NCI-H82 treated with DMSO at 0.1 percent for 48 hours (cell line): ENCODE measurements around the gene CTSD.
A peak's percentile ranks its signal among the peaks of the same experiment; 100 is the strongest.
"Not testable (repeated sequence)": the region's sequence is repeated elsewhere in the genome, so short reads cannot be mapped to it uniquely, and the experiment has no call there.

Experiments used
- DNase-seq: peaks from one replicate; lab custom pipeline; 2025; ENCODE audit not compliant: unreplicated experiment; lab: John Stamatoyannopoulos, UW

The CTSD gene

DNA sequence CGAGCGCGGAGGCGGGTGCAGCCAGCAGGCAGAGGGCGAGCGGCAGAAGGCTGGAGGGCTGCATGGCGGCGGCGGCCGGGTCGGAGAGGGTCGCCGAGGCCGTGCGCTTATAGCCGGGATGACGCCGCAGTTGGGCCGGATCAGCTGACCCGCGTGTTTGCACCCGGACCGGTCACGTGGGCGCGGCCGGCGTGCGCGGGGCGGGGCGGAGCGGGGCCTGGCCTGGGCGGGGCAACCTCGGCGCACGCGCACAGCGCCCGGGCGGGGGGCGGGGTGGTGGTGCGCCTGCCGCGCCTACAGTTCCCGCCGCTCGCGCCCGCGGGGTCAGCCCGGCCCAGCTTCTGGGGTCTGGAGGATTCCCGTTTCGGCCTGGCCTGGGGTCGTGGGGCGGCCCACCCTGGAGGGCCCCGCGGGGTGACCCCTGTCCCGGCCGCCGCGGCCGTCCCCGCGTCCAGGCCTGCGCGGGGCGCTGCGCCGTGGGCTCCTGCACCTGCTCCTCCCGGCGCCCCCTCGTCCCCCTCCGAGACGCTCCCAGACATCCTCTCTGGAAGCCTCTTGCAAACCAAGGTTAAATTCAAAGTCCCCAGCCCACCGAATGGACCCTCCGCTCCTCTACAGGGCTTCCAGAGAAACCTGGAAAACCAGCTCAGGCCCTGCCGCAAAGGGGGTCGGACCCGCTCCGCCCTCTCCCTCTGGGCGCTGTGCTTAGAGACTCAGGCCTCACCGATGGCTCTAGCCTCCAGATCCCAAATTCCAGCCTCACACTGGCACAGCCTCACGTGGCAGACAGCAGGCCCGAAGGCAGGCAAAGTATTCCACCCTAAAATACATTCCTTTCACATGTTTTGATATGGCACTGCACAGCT is at the start of gene CTSD:
Gene CTSD, minus strand, starts transcription at position 132 of the 866 bp plus-strand sequence. Its CDS starts 68 bp downstream, at position 64.
- DNase-seq: no peak

DNA sequence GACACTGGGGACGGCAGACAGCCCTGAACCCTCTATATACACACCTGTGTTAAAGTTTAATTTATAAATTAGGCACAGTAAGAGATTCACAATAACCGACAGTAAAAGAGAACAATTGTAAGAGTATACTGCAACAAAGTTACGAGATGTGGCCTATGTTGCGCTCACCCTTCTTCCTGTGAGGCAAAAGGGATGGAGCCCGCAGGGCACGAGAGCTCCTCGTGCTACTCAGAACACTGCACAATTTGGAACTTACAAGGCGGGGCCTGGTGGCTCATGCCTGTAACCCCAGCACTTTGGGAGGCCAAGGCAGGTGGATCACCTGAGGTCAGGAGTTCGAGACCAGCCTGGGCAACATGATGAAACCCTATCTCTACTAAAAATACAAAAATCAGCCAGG is 49.6 kb upstream of the CTSD start:
- not testable (repeated sequence) for DNase-seq

DNA sequence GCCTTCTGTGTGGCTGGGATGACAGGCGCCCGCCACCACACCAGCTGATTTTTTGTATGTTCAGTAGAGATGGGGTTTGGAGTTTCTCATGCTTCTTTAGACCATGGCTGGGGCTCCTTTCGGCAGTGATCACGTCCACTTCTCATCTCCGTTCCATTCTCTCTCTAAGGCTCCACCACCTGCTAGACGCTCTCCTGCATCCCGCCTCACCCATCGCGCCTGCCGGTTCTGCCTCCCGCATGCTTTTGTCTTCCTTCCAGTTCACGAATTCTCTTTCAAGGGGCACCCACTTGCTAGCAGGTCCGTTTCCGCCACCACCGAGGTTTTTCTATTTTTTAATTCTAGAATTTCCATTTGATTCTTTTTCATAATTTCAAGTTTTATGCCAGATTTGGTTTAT is 49.1 kb upstream of the CTSD start:
- DNase-seq: no peak

DNA sequence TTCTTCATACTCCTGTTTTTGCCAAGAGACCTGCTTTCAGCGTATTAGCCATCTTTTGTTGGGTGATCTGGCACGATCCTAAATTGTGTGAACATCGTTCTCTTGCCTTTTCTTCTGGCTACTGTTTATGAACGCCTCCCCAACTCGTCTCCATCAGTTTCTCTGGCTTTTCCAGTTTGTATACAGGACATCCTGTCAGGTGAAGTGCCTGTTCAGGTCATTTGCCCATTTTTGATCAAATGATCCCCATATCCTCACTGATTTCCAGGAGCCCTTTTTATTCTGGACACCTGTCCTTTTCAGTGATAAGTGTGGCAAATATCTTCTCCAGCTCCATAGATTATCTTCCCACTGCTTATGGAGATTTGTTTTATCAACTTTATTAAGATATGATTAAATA is 48.5 kb upstream of the CTSD start:
- DNase-seq: no peak

DNA sequence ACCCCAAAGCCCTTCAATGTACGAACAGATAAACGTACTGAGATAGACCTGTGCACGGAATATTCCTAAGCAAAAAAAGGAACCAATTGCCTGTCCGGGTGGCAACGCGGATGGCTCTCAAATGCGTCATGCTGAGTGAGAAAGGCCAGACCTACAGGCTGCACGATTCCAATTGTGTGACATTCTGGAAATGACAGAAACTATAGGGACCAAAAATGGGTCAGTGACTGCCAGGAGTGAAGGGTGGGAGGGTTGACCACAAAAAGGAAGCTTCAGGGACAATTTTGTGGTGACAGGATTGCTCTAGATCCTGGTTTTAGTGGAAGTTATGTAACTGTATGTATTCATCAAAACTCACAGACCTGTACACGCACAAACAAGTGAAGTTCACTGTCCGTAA is 47.0 kb upstream of the CTSD start:
- no peak for DNase-seq

DNA sequence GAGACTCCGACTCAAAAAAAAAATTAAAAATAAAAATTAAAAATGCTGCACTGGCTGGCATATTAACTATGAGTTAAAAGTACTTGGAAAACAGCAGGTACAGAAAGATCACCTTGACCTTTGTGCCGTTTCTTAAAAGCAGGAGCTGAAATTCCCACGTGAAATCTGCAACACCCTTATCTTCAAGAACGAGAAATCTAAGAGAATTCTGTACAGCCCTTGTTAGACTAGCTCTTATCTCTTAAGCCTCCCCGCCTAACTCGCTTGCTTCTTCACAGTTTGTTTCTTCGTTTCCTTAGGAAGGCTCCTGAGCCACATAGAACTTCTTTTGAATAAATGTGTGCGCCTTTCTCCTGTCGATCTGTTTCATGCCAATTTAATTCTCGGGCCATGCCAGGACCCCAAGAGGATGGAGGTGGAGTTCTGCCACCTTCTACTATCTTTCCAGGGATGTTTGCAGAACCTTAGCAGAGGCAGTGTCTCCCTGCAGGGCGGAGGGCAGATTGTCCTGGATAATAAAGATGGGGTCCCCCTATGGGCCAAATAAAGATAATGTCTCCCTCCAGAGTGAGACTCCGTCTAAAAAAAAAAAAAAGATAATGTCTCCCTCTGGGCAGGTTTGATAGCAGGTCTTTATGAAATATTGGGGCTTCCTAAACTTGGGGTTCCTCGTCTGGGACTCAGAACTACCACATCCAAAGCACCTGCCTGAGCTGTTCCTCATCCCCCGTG is 43.7 kb upstream of the CTSD start:
- no peak for DNase-seq

DNA sequence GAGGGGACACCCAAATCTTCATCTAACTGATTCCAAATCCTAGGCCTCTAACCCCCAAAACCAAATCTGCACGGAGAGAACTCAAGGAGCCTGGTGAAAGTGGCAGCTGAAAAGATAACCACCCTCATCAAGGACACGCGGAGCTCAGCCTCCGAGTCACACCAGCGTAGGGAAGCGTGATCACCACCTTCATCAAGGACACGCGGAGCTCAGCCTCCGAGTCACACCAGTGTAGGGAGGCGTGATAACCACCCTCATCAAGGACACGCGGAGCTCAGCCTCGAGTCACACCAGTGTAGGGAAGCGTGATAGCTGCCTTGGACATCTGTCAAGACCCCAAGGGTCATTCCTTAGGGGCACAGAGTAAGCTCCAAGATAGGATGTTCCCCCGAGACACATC is 41.8 kb upstream of the CTSD start:
- no peak for DNase-seq

DNA sequence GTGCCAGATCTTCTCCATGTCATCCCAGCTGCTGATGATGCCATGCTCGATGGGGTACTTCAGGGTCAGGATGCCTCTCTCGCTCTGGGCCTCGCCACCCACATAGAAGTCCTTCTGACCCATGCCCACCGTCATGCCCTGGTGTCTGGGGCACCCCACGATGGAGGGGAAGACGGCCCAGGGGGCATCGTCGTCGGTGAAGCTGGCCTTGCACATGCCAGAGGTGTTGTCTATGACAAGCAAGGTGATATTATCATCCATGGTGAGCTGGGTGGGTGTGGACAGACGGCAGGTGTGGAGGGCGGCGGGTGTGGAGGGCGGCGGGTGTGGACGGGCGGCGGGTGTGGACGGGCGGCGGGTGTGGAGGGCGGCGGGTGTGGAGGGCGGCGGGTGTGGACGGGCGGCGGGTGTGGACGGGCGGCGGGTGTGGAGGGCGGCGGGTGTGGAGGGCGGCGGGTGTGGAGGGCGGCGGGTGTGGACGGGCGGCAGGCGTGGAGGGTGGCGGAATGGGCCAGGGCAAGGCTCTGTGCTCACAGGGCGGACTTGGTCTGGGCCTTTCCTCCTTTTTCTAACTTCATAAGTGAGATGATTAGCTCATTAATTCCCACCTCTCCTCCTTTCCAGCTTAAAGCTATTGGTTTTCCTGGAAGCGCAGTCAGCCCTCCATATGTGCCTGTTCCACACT is 40.2 kb upstream of the CTSD start:
- DNase-seq: not testable (repeated sequence)

DNA sequence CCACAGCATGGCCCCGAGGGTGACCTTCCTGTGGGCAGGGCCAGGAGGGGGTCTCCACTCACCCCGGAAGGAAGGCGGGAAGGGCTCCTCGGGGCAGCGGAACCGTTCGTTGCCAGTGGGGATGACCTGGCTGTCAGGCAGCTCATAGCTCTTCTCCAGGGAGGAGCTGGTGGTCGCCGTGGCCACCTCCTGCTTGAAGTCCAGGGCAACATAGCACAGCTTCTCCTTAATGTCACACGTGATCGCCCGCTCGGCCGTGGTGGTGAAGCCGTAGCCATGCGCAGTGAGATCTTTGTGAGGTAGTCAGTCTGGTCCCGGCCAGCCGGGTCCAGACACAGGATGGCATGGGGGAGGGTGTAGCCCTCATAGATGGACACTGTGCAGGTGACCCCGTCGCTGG is 39.5 kb upstream of the CTSD start:
- no peak for DNase-seq

DNA sequence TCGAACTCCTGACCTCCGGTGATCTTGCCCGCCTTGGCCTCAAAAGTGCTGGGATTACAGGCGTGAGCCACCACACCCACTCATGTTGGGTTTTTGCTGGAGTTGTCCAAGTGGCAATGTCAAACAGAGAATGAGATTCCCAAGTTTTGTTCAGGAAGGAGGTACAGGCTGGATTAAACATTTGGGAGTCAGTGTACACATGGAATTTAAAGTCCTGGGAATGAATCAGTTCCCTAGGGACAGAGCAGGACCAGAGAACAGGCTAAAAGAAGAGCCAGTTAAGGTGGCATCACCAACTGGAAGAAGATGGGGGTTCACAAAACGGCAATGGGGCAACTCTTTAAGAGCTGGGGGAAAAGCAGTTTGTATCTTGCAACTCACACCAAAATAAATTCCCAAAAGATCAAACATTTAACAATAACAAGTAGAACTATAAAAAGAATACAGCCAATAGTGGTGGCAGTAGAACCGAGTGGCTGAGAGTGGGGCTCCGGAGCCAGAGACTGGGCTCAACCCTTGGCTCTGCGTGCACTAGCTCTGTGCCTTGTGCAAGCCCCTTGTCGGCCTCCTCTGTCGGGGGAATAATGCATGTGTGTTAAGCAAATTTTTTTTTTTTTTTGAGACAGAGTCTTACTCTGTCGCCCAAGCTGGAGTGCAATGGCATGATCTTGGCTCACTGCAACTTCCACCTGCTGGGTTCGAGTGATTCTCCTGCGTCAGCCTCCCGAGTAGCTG is 33.8 kb upstream of the CTSD start:
- no peak for DNase-seq

DNA sequence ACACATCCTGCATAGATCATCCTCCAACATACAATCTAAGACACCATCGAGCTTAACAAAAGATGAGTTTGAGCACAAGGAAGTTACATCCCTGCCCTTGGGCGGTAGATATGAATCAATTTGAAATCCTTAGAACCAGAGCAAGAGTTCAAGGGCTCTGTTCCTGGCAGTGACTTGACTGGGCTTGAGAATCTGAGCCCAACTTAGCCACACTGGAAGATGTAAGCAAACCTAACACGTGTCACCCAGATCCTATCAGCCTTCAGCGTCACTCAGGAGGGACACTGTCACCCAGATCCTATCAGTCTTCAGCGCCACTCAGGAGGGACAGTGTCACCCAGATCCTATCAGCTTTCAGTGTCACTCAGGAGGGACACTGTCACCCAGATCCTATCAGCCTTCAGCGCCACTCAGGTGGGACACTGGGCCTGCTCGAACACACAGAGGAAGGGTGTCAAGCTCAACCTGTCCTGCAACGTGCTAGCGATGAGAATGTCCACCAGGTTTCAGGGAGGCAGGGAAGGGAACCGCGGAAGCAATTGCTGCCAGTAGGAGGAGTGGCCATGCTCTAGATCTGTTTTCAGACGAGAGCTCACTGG is 32.8 kb upstream of the CTSD start:
- DNase-seq: no peak

DNA sequence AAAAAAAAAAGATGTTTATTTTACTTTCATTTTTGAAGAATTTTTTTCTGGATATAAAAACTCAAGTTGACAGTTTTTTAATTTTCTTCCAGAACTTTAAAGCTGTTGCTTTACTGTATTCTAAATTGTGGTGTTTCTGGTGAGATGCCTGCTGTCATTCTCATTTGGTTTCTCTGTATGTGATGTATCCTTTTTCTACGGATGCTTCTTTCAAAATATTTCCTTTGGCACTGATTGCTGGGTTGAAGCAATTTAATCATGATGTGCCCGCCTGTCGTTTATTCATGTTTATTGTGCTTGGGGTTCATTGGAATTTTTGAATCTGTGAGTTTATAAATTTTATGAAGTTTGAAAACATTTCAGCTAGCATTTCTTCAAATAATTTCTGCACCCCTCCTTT is 29.4 kb upstream of the CTSD start:
- no peak for DNase-seq

DNA sequence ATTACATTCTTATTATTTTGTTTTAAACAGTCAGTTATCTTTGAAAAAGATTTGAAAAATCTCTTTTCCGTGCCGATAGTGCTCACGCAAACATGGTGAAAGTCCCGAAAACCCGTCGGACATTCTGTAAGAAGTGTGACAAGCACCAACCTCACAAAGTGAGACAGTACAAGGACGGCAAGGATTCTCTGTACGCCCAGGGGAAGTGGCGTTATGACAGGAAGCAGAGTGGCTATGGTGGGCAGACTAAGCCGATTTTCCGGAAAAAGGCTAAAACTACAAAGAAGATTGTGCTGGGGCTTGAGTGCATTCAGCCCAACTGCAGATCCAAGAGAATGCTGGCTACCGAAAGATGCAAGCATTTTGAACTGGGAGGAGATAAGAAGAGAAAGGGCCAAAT is 28.7 kb upstream of the CTSD start:
- no peak for DNase-seq

DNA sequence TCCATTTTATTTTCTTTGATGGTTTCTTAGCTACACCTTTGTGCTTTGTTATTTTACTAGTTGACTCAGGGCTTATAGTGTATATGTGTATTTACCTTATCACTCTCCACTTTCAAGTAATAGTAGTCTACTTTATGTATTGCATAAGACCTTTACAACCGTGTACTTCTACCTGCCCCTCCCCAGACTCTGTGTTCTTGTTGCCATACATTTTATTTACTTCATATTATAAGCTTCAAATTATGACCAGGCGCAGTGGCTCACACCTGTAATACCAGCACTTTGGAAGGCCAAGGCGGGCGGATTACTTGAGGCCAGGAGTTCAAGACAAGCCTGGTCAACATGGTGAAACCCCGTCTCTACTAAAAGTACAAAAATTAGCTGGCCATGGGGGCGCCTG is 28.2 kb upstream of the CTSD start:
- no peak for DNase-seq

DNA sequence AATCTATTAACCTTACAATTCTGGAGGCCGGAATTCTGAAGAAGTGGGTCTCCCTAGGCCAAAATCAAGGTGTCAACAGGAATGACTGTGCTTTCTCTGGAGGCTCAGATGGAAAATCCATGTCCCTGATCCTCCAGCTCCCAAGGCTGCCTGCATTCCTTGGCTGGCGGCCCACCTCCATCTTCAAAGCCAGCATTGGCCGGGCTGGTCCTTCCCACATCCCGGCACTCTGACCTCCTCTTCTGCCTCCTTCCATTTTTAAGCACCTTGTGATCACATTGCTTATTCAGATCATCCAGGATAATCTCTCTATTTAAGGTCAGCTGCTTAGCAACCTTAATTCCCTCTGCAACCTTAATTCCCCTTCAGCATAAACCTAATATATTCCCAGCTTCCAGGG is 22.7 kb upstream of the CTSD start:
- DNase-seq: peak; percentile 10

DNA sequence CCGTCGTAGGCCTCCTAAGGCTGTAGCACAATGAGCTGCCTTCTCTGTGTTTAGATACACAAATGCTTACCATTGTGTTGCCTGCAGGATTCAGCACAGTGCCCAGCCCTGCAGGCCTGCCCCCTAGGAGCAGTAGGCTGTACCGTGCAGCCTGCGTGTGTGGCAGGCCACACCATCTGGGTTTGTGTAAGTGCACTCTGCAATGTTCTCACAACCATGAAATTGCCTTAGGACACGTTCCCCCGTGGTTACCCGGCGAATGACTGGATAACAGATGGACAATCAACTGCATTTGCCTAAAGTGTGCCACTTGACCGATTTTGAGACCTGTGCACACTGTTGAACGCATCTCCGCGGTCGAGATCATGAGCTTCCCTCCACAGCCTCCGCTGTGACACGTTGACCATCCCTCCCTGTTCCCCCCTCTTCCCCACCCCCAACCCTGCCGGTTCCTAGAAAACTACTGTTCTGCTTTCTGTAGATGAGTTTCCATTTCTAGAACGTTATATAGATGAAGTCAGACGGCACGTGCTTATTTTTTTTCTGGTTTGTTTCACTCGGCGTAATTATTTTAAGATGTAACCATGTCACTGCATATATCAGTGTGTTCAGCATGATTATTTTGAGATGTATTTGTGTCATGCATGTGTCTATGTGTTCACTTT is 22.2 kb upstream of the CTSD start:
- no peak for DNase-seq

DNA sequence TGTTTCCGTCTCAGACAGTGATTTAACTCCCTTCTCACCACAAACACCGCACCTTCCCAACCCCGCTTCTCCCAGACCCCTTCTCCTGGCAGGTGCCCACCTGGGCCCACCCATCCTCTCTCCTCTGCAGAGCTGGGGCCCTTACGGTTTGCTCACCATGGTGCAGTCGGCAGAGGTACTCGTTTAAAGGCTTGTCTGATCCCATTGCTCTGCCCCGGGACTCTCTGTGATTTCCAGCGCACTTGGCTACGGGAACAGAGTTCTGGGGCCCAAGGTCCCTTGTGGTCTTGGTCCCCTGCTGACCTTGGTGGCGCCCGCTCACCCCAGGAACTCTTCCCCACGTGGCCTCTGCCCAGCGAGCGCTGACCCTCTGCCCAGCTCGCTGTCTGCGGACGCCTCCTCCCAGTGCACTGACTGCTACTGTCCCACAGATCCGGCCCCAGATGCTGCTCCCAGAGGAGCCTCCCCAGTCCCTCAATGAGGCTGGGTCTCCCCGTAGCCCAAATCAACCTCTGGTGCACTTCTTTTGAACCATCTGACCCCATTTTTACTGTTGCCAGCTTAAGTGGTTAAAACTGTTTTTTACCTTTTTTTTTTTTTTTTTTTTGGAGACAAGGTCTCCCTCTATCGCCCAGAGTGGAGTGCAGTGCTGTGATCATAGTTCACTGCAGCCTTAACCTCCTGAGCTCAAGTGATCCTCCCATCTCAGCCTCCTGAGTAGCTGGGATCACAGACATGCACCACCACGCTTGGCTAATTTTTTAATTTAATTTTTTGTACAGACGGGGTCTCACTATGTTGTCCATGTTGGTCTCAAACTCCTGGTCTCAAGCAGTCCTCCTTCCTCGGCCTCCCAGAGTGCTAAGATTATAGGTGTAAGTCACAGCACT is 21.3 kb upstream of the CTSD start:
- no peak for DNase-seq

DNA sequence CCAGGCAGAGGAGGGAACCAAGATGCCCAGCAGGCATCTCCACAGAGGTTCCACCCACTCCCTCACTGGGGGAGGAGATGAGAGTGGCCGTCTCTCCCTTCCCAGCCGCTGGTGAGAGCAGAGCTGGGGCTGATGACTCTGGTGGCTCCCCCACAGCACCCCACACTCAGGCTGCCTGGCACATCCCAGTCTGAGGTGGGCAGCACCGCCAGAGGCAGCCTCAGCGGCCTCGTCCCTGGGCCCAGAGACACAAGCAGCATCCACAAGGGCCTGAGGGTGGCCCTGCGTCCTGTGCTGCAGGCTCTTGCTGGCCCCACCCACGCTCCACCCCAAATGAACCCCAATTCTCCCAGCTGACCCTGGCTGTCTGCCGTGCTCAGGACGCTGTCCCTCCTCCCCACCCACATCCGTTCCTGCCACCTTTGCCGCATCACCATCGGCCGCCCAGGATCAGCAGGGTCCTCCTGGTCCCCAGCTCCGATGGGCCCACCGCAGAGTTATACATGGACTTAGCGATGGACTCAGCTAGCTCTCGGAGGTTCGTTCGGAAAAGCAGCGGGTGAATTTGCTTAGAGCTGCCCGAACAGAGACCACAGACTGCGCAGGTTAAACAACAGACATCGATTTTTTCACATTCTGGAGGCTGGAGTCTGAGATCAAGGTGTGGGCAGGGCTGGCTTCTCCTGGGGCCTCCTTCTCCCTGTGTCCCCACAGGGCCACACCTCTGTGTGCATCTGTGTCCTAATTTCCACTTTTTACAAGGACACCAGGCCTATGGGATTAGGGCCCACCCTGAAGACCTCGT is 20.2 kb upstream of the CTSD start:
- no peak for DNase-seq
